Measurements from ENCODE around the gene SLAMF1.

DNA sequence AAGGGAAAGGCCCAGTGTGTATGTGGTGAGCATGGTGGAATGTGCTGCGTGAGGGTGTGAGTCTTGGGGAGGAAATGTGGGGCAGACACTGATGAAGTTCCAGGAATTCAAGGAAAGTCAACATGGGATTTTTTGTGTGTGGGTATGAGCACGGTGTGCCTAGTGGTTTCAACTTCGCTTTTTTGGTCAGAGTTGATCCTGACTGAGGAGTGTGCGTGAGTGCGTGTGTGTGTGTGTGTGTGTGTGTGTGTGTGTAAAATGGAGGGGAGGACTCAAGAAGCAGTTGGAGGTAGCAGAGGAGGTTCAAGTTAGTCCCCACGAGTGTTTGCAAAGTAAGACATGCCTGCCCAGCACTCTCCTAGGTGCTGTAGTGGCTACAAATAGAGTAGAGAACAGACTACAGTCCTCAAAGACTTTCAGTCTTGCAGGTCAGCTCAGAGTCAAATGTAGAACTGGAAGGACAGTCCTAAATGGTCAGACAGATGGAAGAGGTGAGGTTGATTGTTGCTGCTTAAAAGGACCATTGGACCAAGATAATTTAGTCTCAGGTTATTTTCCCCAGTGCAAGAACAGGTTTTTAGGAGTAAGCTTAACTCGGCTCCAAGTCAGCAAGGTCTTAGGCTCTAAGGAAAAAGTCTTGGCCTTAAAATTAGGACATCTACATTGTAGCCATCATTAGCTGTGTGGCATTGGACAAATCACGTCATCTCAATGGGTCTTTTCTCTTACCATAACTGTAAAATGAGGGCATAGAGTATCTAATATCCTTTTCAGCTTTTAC is 25.0 kb downstream of the SLAMF1 start:
- no peak for TF ChIP-seq POLR2A (IDR thresholded peaks at IDR 0.05)
- TF ChIP-seq, protein P1, sequence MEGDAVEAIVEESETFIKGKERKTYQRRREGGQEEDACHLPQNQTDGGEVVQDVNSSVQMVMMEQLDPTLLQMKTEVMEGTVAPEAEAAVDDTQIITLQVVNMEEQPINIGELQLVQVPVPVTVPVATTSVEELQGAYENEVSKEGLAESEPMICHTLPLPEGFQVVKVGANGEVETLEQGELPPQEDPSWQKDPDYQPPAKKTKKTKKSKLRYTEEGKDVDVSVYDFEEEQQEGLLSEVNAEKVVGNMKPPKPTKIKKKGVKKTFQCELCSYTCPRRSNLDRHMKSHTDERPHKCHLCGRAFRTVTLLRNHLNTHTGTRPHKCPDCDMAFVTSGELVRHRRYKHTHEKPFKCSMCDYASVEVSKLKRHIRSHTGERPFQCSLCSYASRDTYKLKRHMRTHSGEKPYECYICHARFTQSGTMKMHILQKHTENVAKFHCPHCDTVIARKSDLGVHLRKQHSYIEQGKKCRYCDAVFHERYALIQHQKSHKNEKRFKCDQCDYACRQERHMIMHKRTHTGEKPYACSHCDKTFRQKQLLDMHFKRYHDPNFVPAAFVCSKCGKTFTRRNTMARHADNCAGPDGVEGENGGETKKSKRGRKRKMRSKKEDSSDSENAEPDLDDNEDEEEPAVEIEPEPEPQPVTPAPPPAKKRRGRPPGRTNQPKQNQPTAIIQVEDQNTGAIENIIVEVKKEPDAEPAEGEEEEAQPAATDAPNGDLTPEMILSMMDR (IDR thresholded peaks at IDR 0.05): no peak

Measured in vagina (tissue), 2 donors.